ENCODE measurements around the gene POC1B. TPM values are rescaled to one million over a fixed set of nuclear protein-coding genes. Genes with fewer than 3 reads are reported as not detected.
A peak's percentile ranks its signal among the peaks of the same experiment; 100 is the strongest.

Gene POC1B
- 10 to 100 TPM; 38.2 to 40.9 TPM for total RNA-seq

DNA sequence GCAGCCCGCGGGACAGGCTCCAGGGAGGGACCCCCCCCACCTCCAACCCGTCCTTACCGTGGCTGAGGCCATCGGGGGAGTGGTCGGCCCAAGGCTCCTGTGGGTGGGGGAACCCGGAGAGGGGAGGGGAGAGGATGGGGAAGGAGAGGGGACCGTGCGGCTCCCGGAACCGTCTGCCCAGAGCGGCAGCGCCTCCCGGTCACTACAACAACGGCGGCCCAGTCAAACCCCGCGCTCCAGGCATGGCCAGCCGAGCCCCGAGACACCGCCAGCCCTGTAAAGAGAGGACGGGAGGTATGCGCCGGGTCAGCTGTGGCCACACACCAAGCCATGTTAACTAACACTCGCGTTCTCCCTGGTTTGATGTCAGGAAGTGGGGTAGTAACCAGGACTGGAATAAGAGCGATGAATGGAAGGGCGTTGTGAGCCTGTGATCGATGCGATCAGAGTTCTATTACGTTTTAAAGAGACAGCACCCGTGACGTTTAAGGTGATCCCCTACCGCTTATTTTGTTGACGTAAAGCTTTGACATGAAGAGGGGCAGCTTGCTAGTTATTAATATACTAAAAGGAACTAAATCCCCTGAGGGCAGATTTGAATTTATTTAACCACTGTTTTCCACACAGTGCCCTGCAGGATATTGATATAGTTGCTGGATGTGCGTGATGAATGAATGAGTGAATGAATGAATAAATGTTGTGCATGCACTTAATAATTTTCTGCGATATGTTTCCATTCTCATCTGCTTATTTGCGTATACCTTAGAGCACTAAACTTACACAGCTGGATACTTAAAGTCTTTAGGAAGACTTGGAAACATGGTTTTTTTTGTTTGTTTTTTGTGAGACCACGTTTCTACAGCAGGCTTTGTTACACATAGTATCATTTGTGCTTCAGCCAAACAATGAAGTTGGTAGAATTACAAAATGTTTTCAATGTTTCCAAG, at the start of gene POC1B:
Gene POC1B (minus strand): TSS at position 224 of the 947 bp plus-strand sequence. CDS start 152 bp downstream, at position 72.
- ChIA-PET CTCF (interaction anchor here (0.6 to 7.9 kb wide), 9 partner anchors 21 to 989 kb away, joined by 3 to 130 read pairs (median 4); no protein-coding TSS in a partner anchor), POLR2A (interaction anchor here (1.3 to 4.4 kb wide), 7 partner anchors 31 to 301 kb away, joined by 3 to 25 read pairs (median 8); partner anchors contain the start of gene DUSP6)
- peaks cover 29% of the 10 kb centered on the region for H3K36me3 Mint-ChIP-seq
- H3K4me3 Mint-ChIP-seq: peak within 1 kb of the TSS; percentile 99
- intact Hi-C loops (cut with micrococcal nuclease): loop anchor here (1.0 to 10.0 kb wide), 10 partner anchors 32 to 1385 kb away; partner anchors contain the start of genes ATP2B1 and DUSP6
- peaks cover 39% of the 10 kb centered on the region for H3K4me1 Mint-ChIP-seq (ENCODE audit: low read depth)
- no peaks in the 10 kb centered on the region for H3K9me3 Mint-ChIP-seq
- peak within 1 kb of the TSS; percentile 98 for H3K27ac Mint-ChIP-seq
- H3K27me3 Mint-ChIP-seq: no peaks in the 10 kb centered on the region
- DNase-seq: peak; percentile 83

DNA sequence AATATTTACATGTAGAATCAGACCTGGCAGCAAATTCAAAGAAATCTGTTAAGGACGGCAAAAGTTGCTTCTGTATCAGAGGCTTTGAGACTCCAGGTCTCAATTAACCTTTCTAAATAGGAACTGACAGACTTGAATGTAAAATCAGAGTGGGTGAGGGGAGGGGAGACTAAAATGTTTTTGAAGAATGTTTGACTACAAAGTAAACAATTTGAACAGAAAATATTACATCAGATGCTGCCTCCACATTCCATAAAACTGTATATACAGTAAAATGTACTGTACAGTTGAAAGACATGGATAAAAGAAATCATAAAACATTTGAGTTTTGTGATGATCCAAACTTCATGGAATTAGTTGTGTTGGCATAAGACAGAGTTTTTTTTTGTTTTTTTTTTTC, 49.5 kb upstream of the POC1B start:
- POLR2A ChIA-PET: no interaction called here
- no peaks in the 10 kb centered on the region for H3K9me3 Mint-ChIP-seq
- H3K4me1 Mint-ChIP-seq (ENCODE audit: low read depth): no peaks in the 10 kb centered on the region
- no peaks in the 10 kb centered on the region for H3K36me3 Mint-ChIP-seq
- no peak overlapping the region for H3K4me3 Mint-ChIP-seq
- CTCF ChIA-PET: no interaction called here
- no peak overlapping the region for H3K27ac Mint-ChIP-seq
- intact Hi-C loops (cut with micrococcal nuclease): no loop called here
- no peak for DNase-seq
- H3K27me3 Mint-ChIP-seq: no peaks in the 10 kb centered on the region

GRCh38 chr12:89574736-89575208, 48.9 kb upstream of the POC1B start:
- intact Hi-C loops (cut with micrococcal nuclease): no loop called here
- H3K27me3 Mint-ChIP-seq: no peaks in the 10 kb centered on the region
- POLR2A ChIA-PET: no interaction called here
- no peaks in the 10 kb centered on the region for H3K4me1 Mint-ChIP-seq (ENCODE audit: low read depth)
- no peak for DNase-seq
- CTCF ChIA-PET: no interaction called here
- no peak overlapping the region for H3K4me3 Mint-ChIP-seq
- no peaks in the 10 kb centered on the region for H3K9me3 Mint-ChIP-seq
- H3K36me3 Mint-ChIP-seq: no peaks in the 10 kb centered on the region
- H3K27ac Mint-ChIP-seq: no peak overlapping the region

DNA sequence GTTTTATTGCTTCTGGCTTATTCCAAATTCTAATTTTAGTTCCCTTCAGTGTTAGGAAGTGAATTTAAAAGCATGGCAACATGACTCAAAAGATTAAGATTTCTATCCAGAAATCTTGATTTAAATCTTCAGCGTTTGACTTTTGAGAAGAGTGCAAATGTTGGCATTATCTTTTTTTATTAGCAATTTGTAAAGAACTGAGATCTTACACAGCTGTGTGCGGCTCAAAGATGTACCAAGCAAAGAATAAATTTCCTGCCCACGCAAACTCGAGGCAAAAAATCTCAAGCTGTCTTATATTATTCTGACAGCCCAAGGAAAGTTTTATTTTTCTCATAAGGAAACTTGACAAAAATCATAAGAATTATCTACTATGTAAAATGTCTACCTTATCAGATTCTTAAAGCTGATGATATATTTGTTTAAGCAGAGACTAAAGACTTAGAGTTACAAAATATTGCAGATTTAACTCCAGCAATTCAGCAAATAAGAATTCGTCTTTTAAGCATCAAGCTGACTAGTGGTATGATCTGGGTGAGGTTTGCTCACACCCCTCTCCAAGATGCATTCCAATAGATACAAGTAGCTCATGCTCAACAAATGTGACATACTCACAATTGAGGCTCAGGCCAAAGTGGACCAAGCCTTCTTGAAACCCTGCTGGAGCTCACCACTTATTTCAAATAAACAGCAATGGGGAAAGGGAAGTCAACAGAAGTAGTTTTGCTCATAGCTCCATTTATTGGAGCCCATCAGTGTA, 47.4 kb upstream of the POC1B start:
- Mint-ChIP-seq H3K9me3 (no peaks in the 10 kb centered on the region), H3K27ac (no peak overlapping the region), H3K4me1 (ENCODE audit: low read depth) (no peaks in the 10 kb centered on the region), H3K27me3 (no peaks in the 10 kb centered on the region), H3K4me3 (no peak overlapping the region), H3K36me3 (no peaks in the 10 kb centered on the region)
- ChIA-PET POLR2A (no interaction called here), CTCF (interaction anchor here (0.6 to 1.0 kb wide), 2 partner anchors 9 kb away, joined by 3 read pairs; no protein-coding TSS in a partner anchor)
- no peak for DNase-seq
- intact Hi-C loops (cut with micrococcal nuclease): no loop called here

DNA sequence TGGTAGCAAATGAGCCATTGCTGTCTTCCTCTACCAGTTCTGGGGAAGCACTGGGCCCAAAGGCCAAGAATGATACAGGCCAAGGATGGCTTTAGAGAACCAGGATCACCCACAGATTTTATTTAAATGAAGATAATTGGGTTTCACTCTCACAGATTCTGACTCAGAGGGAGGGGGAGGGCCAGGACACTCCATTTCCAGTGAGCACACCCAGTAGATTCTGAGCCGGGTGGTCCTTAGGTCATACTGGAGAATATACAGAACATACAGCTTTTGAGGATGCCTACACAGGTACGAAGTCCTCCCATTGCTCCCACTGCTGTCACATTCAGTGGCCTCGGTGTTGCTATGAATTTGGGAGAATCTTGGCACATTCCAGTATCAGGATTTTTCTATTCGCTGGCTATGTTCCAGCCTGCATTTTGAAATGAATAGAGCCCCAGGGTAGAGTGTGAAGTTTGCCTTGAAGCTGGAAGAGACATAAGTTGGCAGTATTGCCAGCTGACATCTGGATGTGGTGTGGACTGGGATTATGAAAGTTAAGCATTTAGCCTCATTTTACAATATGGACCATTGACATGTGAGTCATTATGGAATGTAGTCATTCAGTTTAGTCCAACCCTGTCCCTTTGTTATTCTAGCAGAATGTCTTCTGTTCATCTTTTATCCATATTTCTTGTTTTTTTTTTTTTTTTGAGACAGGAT, 45.8 kb upstream of the POC1B start:
- Mint-ChIP-seq H3K36me3 (no peaks in the 10 kb centered on the region), H3K4me1 (ENCODE audit: low read depth) (peaks cover 2% of the 10 kb centered on the region), H3K4me3 (no peak overlapping the region), H3K27ac (no peak overlapping the region), H3K27me3 (no peaks in the 10 kb centered on the region), H3K9me3 (no peaks in the 10 kb centered on the region)
- POLR2A ChIA-PET: no interaction called here
- no peak for DNase-seq
- intact Hi-C loops (cut with micrococcal nuclease): no loop called here
- CTCF ChIA-PET: interaction anchor here (0.8 kb wide), 1 partner anchor 27 kb away, joined by 4 read pairs; no protein-coding TSS in a partner anchor

- no peak overlapping the region for H3K27ac Mint-ChIP-seq
- no peak overlapping the region for H3K4me3 Mint-ChIP-seq
- no peak for DNase-seq
- H3K9me3 Mint-ChIP-seq: no peaks in the 10 kb centered on the region
- H3K36me3 Mint-ChIP-seq: no peaks in the 10 kb centered on the region
- intact Hi-C loops (cut with micrococcal nuclease): no loop called here
- H3K4me1 Mint-ChIP-seq (ENCODE audit: low read depth): peaks cover 7% of the 10 kb centered on the region
- CTCF ChIA-PET: no interaction called here
- POLR2A ChIA-PET: no interaction called here
- H3K27me3 Mint-ChIP-seq: no peaks in the 10 kb centered on the region
Measured at GRCh38 chr12:89568484-89568883, 42.6 kb upstream of the POC1B start.

- POLR2A ChIA-PET: no interaction called here
- H3K27ac Mint-ChIP-seq: no peak overlapping the region
- H3K9me3 Mint-ChIP-seq: no peaks in the 10 kb centered on the region
- peaks cover 7% of the 10 kb centered on the region for H3K4me1 Mint-ChIP-seq (ENCODE audit: low read depth)
- no peak overlapping the region for H3K4me3 Mint-ChIP-seq
- no peak for DNase-seq
- CTCF ChIA-PET: no interaction called here
- H3K27me3 Mint-ChIP-seq: no peaks in the 10 kb centered on the region
- intact Hi-C loops (cut with micrococcal nuclease): no loop called here
- no peaks in the 10 kb centered on the region for H3K36me3 Mint-ChIP-seq
Measured at GRCh38 chr12:89567691-89568239, 41.9 kb upstream of the POC1B start.

GRCh38 chr12:89566615-89567014, 40.8 kb upstream of the POC1B start:
- ChIA-PET POLR2A (interaction anchor here (0.6 kb wide), 1 partner anchor 42 kb away, joined by 4 read pairs; no protein-coding TSS in a partner anchor), CTCF (interaction anchor here (1.4 kb wide), 1 partner anchor 23 kb away, joined by 6 read pairs; no protein-coding TSS in a partner anchor)
- no peak for DNase-seq
- Mint-ChIP-seq H3K4me1 (ENCODE audit: low read depth) (peaks cover 7% of the 10 kb centered on the region), H3K27ac (no peak overlapping the region), H3K4me3 (no peak overlapping the region), H3K27me3 (no peaks in the 10 kb centered on the region), H3K9me3 (no peaks in the 10 kb centered on the region), H3K36me3 (no peaks in the 10 kb centered on the region)
- intact Hi-C loops (cut with micrococcal nuclease): no loop called here

DNA sequence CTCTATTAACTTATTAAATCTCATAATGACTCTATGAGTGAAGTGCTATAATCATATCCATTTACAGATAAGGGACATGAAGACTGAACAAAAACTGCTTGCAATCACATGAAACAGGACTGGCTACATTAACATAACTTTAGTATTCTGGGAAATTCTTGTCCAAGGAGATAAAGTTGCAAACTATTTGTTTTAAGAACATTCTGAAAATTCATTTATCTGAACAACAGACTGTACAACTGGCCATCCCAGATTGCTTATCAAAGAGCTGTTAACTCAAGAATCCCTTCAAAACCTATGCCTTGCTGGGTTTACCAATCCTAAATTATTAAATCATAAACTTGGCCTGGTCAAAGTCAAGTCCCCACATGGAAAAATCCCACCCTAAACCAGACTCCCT, 39.2 kb upstream of the POC1B start:
- no peak overlapping the region for H3K4me3 Mint-ChIP-seq
- no peaks in the 10 kb centered on the region for H3K27me3 Mint-ChIP-seq
- no peaks in the 10 kb centered on the region for H3K36me3 Mint-ChIP-seq
- H3K9me3 Mint-ChIP-seq: no peaks in the 10 kb centered on the region
- POLR2A ChIA-PET: interaction anchor here (0.6 kb wide), 1 partner anchor 1215 kb away, joined by 3 read pairs; no protein-coding TSS in a partner anchor
- DNase-seq: no peak
- intact Hi-C loops (cut with micrococcal nuclease): no loop called here
- CTCF ChIA-PET: interaction anchor here (0.6 kb wide), 1 partner anchor 17 kb away, joined by 3 read pairs; no protein-coding TSS in a partner anchor
- H3K27ac Mint-ChIP-seq: no peak overlapping the region
- peaks cover 7% of the 10 kb centered on the region for H3K4me1 Mint-ChIP-seq (ENCODE audit: low read depth)

DNA sequence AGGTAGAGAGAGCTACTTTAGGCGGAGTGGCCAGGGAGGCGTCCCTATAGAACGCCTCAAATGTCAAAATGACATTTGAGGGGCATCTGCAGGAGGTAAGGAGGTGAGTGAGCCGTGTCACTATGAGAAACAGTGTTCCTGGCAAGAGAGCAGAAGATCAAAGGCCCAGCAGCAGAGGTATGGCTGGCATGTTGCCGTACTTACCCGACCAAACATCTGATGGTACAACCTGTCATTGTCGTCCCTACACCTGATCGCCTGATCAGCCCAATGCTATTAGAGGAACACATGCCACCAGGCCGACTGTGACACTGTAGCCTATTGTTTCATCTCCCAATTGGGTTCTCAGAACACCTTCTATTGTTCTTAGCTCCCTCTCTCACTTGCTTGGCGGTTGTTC, 33.9 kb upstream of the POC1B start:
- no peaks in the 10 kb centered on the region for H3K36me3 Mint-ChIP-seq
- ChIA-PET CTCF (no interaction called here), POLR2A (no interaction called here)
- intact Hi-C loops (cut with micrococcal nuclease): no loop called here
- H3K27me3 Mint-ChIP-seq: no peaks in the 10 kb centered on the region
- no peak overlapping the region for H3K4me3 Mint-ChIP-seq
- DNase-seq: no peak
- no peaks in the 10 kb centered on the region for H3K9me3 Mint-ChIP-seq
- H3K27ac Mint-ChIP-seq: no peak overlapping the region
- H3K4me1 Mint-ChIP-seq (ENCODE audit: low read depth): no peaks in the 10 kb centered on the region

DNA sequence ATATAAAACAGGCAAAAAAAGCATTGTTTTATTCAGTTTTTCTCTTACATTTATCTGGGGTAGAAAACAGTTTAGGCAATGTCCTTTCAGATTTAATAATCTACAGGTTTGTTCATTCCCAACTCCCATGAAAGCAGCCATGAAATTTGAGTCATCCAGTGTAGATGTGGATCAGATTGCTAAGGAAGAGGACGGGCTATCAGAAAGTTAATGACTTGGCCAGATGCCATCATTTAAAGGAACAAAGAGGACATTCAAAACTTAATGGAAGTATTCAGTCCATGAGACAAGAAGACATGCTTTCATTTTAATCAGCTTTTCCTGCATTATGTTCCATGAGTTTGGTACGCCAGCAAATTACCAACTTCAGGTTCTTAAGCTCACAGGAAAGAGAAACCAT, 31.1 kb upstream of the POC1B start:
- H3K4me3 Mint-ChIP-seq: no peak overlapping the region
- no peak overlapping the region for H3K27ac Mint-ChIP-seq
- no peaks in the 10 kb centered on the region for H3K9me3 Mint-ChIP-seq
- no peak for DNase-seq
- H3K36me3 Mint-ChIP-seq: no peaks in the 10 kb centered on the region
- intact Hi-C loops (cut with micrococcal nuclease): no loop called here
- no peaks in the 10 kb centered on the region for H3K27me3 Mint-ChIP-seq
- CTCF ChIA-PET: interaction anchor here (3.8 kb wide), 1 partner anchor 14 kb away, joined by 14 read pairs; no protein-coding TSS in a partner anchor
- POLR2A ChIA-PET: no interaction called here
- no peaks in the 10 kb centered on the region for H3K4me1 Mint-ChIP-seq (ENCODE audit: low read depth)

Measured in activated CD4-positive, alpha-beta memory T cell treated with anti-CD3 and anti-CD28 coated beads for 36 hours (primary cell).